A673 (cell line): ENCODE measurements around the gene NFU1.

Source experiments
- EZH2 ChIP-seq: fragments of 200-600 bp; sonication (generic); IDR thresholded peaks from 2 replicates; pipeline ENCODE4 v1.6.1; 2017; ENCODE audit warnings: borderline replicate concordance, low read depth, mild to moderate bottlenecking, mixed read lengths, antibody characterized with exemption, low read length; ENCODE audit not compliant: poor library complexity, severe bottlenecking
- TF ChIP-seq, protein P1 (sequence below): fragments of 300-800, 200-600 bp; sonication (generic); conservative IDR thresholded peaks from 2 replicates; pipeline ENCODE4 v1.5.1; 2017; ENCODE audit warnings: low read depth, mild to moderate bottlenecking, antibody characterized with exemption, low read length, moderate library complexity, mixed read lengths

DNA sequence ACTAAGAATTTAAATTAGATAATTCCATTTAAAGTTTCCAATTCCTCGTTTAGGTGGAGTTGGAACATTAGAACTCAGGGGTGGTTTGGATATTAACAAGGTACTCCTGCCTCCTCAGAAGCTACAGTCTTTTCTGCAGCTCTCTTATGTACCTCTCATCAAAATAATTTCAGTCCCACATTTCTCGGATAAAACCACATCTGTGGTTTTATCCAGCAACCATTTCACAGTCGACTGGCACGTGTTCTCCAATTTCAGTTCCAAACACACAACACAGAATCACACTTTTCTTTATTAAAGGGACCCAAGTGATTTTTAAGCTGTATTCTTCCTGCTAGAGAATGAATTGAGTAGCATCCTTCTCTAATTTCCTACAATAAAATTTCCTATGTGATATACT is 22.7 kb upstream of the NFU1 start:
- TF ChIP-seq, protein P1, sequence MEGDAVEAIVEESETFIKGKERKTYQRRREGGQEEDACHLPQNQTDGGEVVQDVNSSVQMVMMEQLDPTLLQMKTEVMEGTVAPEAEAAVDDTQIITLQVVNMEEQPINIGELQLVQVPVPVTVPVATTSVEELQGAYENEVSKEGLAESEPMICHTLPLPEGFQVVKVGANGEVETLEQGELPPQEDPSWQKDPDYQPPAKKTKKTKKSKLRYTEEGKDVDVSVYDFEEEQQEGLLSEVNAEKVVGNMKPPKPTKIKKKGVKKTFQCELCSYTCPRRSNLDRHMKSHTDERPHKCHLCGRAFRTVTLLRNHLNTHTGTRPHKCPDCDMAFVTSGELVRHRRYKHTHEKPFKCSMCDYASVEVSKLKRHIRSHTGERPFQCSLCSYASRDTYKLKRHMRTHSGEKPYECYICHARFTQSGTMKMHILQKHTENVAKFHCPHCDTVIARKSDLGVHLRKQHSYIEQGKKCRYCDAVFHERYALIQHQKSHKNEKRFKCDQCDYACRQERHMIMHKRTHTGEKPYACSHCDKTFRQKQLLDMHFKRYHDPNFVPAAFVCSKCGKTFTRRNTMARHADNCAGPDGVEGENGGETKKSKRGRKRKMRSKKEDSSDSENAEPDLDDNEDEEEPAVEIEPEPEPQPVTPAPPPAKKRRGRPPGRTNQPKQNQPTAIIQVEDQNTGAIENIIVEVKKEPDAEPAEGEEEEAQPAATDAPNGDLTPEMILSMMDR: no peak
- no peak for TF ChIP-seq EZH2
